Measurements from ENCODE around the gene CHD9. TPM values are rescaled to one million over a fixed set of nuclear protein-coding genes. Genes with fewer than 3 reads are reported as not detected.

The CHD9 gene
- total and polyA plus RNA-seq, 4 donors = 6.2 to 46.6 (median 32.5) TPM

- Histone ChIP-seq H3K4me3 (ENCODE audit: low read depth in 1 of 3, low read length in 3 of 3) (no peak overlapping the region), H3K4me1 (ENCODE audit: control insufficient read depth in 4 of 4, insufficient read depth in 4 of 4, low read length in 3 of 4) (peaks cover 2 to 12% (median 3%) of the 10 kb centered on the region in 4 donors), H3K27me3 (ENCODE audit: control insufficient read depth in 4 of 4, insufficient read depth in 4 of 4, low read length in 3 of 4) (no peaks in the 10 kb centered on the region), H3K27ac (ENCODE audit: low read depth in 1 of 2, low read length in 2 of 2) (peak overlapping the region in 1 of 2 donors; percentile 25), H3K9me3 (ENCODE audit: control insufficient read depth in 4 of 4, low read length in 3 of 4) (no peaks in the 10 kb centered on the region), H3K36me3 (ENCODE audit: control insufficient read depth in 4 of 4, insufficient read depth in 3 of 4, low read depth in 1 of 4, low read length in 3 of 4) (peaks cover 0 to 16% (median 14%) of the 10 kb centered on the region in 4 donors), H3K9ac (ENCODE audit: low read depth in 1 of 2, low read length in 2 of 2) (no peak overlapping the region)
- no peak for TF ChIP-seq REST (IDR thresholded peaks at IDR 0.05)
- TF ChIP-seq RAD21 (IDR thresholded peaks at IDR 0.05) = no peak
- no peak for TF ChIP-seq NR2F2 (IDR thresholded peaks at IDR 0.05)
- TF ChIP-seq FOXA2 (IDR thresholded peaks at IDR 0.05) = no peak
- TF ChIP-seq JUND (IDR thresholded peaks at IDR 0.05) = no peak
- no peak for TF ChIP-seq HNF4G (IDR thresholded peaks at IDR 0.05)
- TF ChIP-seq SP1 (IDR thresholded peaks at IDR 0.05) = no peak
- no peak for TF ChIP-seq CTCF (IDR thresholded peaks at IDR 0.05; ENCODE audit: low read depth, low read length, missing input control)
- no peak for TF ChIP-seq RXRA (IDR thresholded peaks at IDR 0.05)
- TF ChIP-seq TAF1 (conservative IDR thresholded peaks at IDR 0.05) = no peak
- no peak for TF ChIP-seq GABPA (IDR thresholded peaks at IDR 0.05 in 1 of 2, conservative IDR thresholded peaks at IDR 0.05 in 1 of 2)
- TF ChIP-seq HNF4A (conservative IDR thresholded peaks at IDR 0.05) = no peak
- TF ChIP-seq ZBTB33 (IDR thresholded peaks at IDR 0.05) = no peak
- TF ChIP-seq EGR1 (IDR thresholded peaks at IDR 0.05; ENCODE audit: low read depth in 2 of 2) = no peak
- no peak for TF ChIP-seq YY1 (IDR thresholded peaks at IDR 0.05)
- no peak for TF ChIP-seq MAX (IDR thresholded peaks at IDR 0.05)
- no peak for DNase-seq (ENCODE audit: low spot score)
These were observed 97.5 kb downstream of the CHD9 start for GRCh38 chr16:53152329-53152728.

- Histone ChIP-seq H3K27ac (ENCODE audit: low read depth in 1 of 2, low read length in 2 of 2) (no peak overlapping the region), H3K9me3 (ENCODE audit: control insufficient read depth in 4 of 4, low read length in 3 of 4) (no peaks in the 10 kb centered on the region), H3K36me3 (ENCODE audit: control insufficient read depth in 4 of 4, insufficient read depth in 3 of 4, low read depth in 1 of 4, low read length in 3 of 4) (peaks cover 0 to 17% (median 16%) of the 10 kb centered on the region in 4 donors), H3K9ac (ENCODE audit: low read depth in 1 of 2, low read length in 2 of 2) (no peak overlapping the region), H3K4me3 (ENCODE audit: low read depth in 1 of 3, low read length in 3 of 3) (no peak overlapping the region), H3K4me1 (ENCODE audit: control insufficient read depth in 4 of 4, insufficient read depth in 4 of 4, low read length in 3 of 4) (peaks cover 0 to 8% (median 3%) of the 10 kb centered on the region in 4 donors), H3K27me3 (ENCODE audit: control insufficient read depth in 4 of 4, insufficient read depth in 4 of 4, low read length in 3 of 4) (no peaks in the 10 kb centered on the region)
- DNase-seq (ENCODE audit: low spot score) = no peak
- TF ChIP-seq ATF3 (IDR thresholded peaks at IDR 0.05) (no peak), EGR1 (IDR thresholded peaks at IDR 0.05; ENCODE audit: low read depth in 2 of 2) (no peak), RXRA (IDR thresholded peaks at IDR 0.05) (no peak), HNF4A (conservative IDR thresholded peaks at IDR 0.05) (no peak), TAF1 (conservative IDR thresholded peaks at IDR 0.05) (no peak), YY1 (IDR thresholded peaks at IDR 0.05) (no peak), JUND (IDR thresholded peaks at IDR 0.05) (no peak), CTCF (IDR thresholded peaks at IDR 0.05; ENCODE audit: low read depth, low read length, missing input control) (no peak), MAX (IDR thresholded peaks at IDR 0.05) (no peak), SP1 (IDR thresholded peaks at IDR 0.05) (no peak), RAD21 (IDR thresholded peaks at IDR 0.05) (no peak), ZBTB33 (IDR thresholded peaks at IDR 0.05) (no peak), FOXA1 (IDR thresholded peaks at IDR 0.05) (no peak), HNF4G (IDR thresholded peaks at IDR 0.05) (no peak), GABPA (IDR thresholded peaks at IDR 0.05 in 1 of 2, conservative IDR thresholded peaks at IDR 0.05 in 1 of 2) (no peak), NR2F2 (IDR thresholded peaks at IDR 0.05) (no peak)
These were observed 98.3 kb downstream of the CHD9 start for GRCh38 chr16:53153130-53153529.

All from liver (tissue), 9 donors.